K562 (cell line): ENCODE data around the gene ZNF521. TPM values are rescaled to one million over a fixed set of nuclear protein-coding genes. Genes with fewer than 3 reads are reported as not detected.
A peak's percentile ranks its signal among the peaks of the same experiment; 100 is the strongest.

Experiments
- CC2D1A ChIP-seq: fragments of 450-650 bp; IDR thresholded peaks from 2 replicates; pipeline ENCODE4 v1.6.1; 2017; ENCODE audit warnings: mild to moderate bottlenecking
- CCNT2 ChIP-seq: IDR thresholded peaks from 2 replicates; pipeline ENCODE4 v1.6.1; 2011; ENCODE audit warnings: borderline replicate concordance, low read depth, mild to moderate bottlenecking, moderate library complexity, mixed read lengths, low read length; ENCODE audit not compliant: insufficient read length; ENCODE audit errors: extremely low read depth
- CREBBP ChIP-seq: IDR thresholded peaks from one replicate; pipeline ENCODE4 v1.6.1; 2012; ENCODE audit warnings: low read depth, mild to moderate bottlenecking, control low read depth, inconsistent platforms, low read length
- DDX20 ChIP-seq: fragments of 450-650 bp; IDR thresholded peaks from 2 replicates; pipeline ENCODE4 v1.6.1; 2016; ENCODE audit warnings: missing genetic modification characterization, low read depth, mild to moderate bottlenecking, missing compliant biosample characterization, moderate library complexity
- ELK3 ChIP-seq: fragments of 450-650 bp; formaldehyde crosslinking; IDR thresholded peaks from 2 replicates; pipeline ENCODE4 v1.4.0; 2020; ENCODE audit warnings: mild to moderate bottlenecking
- HMGXB4 ChIP-seq: sonication (generic); formaldehyde crosslinking; IDR thresholded peaks from 2 replicates; pipeline ENCODE4 v1.8.1; 2023; ENCODE audit warnings: mild to moderate bottlenecking, missing genetic modification reagents
- L3MBTL2 ChIP-seq: fragments of 450-650 bp; IDR thresholded peaks from 2 replicates; pipeline ENCODE4 v1.6.1; 2016; ENCODE audit warnings: mild to moderate bottlenecking, moderate library complexity
- MEIS2 ChIP-seq: fragments of 450-650 bp; IDR thresholded peaks from 2 replicates; pipeline ENCODE4 v1.6.1; 2014; ENCODE audit warnings: mild to moderate bottlenecking; ENCODE audit not compliant: partially characterized antibody
- NFIC ChIP-seq: fragments of 450-650 bp; IDR thresholded peaks from 2 replicates; pipeline ENCODE4 v1.6.1; 2017; ENCODE audit warnings: mild to moderate bottlenecking, inconsistent platforms
- PYGO2 ChIP-seq: fragments of 450-650 bp; IDR thresholded peaks from 2 replicates; pipeline ENCODE4 v1.6.1; 2016; ENCODE audit warnings: mild to moderate bottlenecking, missing genetic modification characterization, moderate library complexity, missing compliant biosample characterization
- RB1 ChIP-seq: fragments of 450-650 bp; IDR thresholded peaks from 2 replicates; pipeline ENCODE4 v1.6.1; 2017; ENCODE audit warnings: low read depth, mild to moderate bottlenecking
- RERE ChIP-seq: sonication (generic); formaldehyde crosslinking; IDR thresholded peaks from 2 replicates; pipeline ENCODE4 v1.8.0; 2023; ENCODE audit warnings: missing genetic modification reagents, mild to moderate bottlenecking, borderline replicate concordance
- SMARCC2 ChIP-seq: fragments of 450-650 bp; IDR thresholded peaks from 2 replicates; pipeline ENCODE4 v1.6.1; 2017; ENCODE audit warnings: antibody characterized with exemption, moderate library complexity, mild to moderate bottlenecking, low read depth
- SOX6 ChIP-seq: fragments of 450-650 bp; IDR thresholded peaks from 2 replicates; pipeline ENCODE4 v1.6.1; 2014; ENCODE audit warnings: mild to moderate bottlenecking
- TAL1 ChIP-seq: fragments of 450-650 bp; IDR thresholded peaks from 2 replicates; pipeline ENCODE4 v1.6.1; 2016; ENCODE audit warnings: mild to moderate bottlenecking
- TBL1XR1 ChIP-seq, 2 experiments: IDR thresholded peaks; 2 replicates each; pipeline ENCODE4 v1.6.1; 2012; ENCODE audit warnings: improper control_type of control experiment in 2 of 2, low read length in 2 of 2, mild to moderate bottlenecking in 1 of 2
- ZNF143 ChIP-seq: sonication (generic); formaldehyde crosslinking; IDR thresholded peaks from 2 replicates; pipeline ENCODE4 v1.9.0; 2022; ENCODE audit warnings: mild to moderate bottlenecking, missing genetic modification reagents
- ZNF444 ChIP-seq: fragments of 250-450 bp; sonication (Bioruptor Pico); IDR thresholded peaks from 2 replicates; pipeline ENCODE4 v1.4.0; 2020; ENCODE audit warnings: mild to moderate bottlenecking, moderate library complexity
- ZNF583 ChIP-seq: fragments of 250-450 bp; sonication (Bioruptor Pico); IDR thresholded peaks from 2 replicates; pipeline ENCODE4 v1.4.0; 2020
- ZNF764 ChIP-seq: fragments of 250-450 bp; sonication (Bioruptor Pico); IDR thresholded peaks from 2 replicates; pipeline ENCODE4 v1.4.0; 2020; ENCODE audit warnings: low read depth, mild to moderate bottlenecking, moderate library complexity
- polyA plus RNA-seq, 8 experiments: library from polyadenylated mRNA; depleted of rRNA in 4 of 8; stranded (reverse) in 5 of 8; unstranded in 3 of 8; fragments of >200 nt; fragmentation: Nextera tagmentation in 2 of 8; fragmentation: Illumina TruSeq in 1 of 8; extraction: Ambion mirVana in 2 of 8; extraction: Trizol in 1 of 8; gene quantifications; 2 replicates each; pipeline versions ENCODE4 v1.2.1 to v1.2.3, GENCODE V29; 2011 to 2014; ENCODE audit warnings: inconsistent platforms in 1 of 8, missing spikeins in 1 of 8
- total RNA-seq, 7 experiments: library from RNA; depleted of rRNA in 6 of 7; stranded (reverse); fragments of >200 nt in 6 of 7; fragmentation: Illumina TruSeq in 2 of 7; extraction: Trizol in 2 of 7; gene quantifications; 2 replicates each; pipeline versions ENCODE4 v1.2.1 to v1.2.3, GENCODE V29; 2011 to 2021; ENCODE audit warnings: low replicate concordance in 1 of 7
- TF ChIP-seq, protein P1 (sequence below): IDR thresholded peaks from 2 replicates; pipeline ENCODE4 v1.6.1; 2014; ENCODE audit warnings: antibody characterized with exemption

Gene ZNF521
- total and polyA plus RNA-seq, 9 of the 15 experiments (the other 6 are each of a cell fraction or from before 2014, with no cell fraction given), result 1.2 to 5.8 (median 1.6) TPM

DNA sequence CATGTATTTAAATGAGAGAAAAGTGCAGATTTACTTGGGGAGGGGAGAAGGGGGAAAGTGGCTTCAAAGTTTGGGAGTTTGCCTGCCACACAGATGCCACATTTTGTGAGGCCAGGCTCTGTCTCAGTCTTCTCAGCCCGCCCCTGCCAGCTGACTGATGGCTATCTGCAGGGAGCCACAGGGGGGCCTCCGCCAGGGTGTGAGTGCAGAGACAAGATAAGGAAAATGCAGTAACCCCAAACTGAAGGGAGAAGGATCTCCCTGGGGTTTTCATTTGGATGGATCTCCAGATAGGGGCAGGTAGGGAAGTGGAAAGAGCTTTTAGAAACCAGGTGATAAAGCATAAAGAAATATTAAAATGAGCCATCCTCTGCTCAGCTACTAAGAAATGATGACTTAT lies 128.8 kb downstream of the ZNF521 start (continued):
- TF ChIP-seq RERE (CRISPR knock-in tag), result no peak
- TF ChIP-seq RB1, result no peak
- no peak for TF ChIP-seq CREBBP
- no peak for TF ChIP-seq ELK3 (CRISPR knock-in tag)
- 0 out of 2 replicates have a peak, but pooled peaks have one; percentile 40 for TF ChIP-seq L3MBTL2
- TF ChIP-seq ZNF764 (CRISPR knock-in tag), result no peak
- peak; percentile 79 for TF ChIP-seq SMARCC2
- TF ChIP-seq ZNF583 (CRISPR knock-in tag), result 0 out of 2 replicates have a peak, but pooled peaks have one; percentile 65
- peak in 1 of 2 experiments; percentile 58; a peak in 1 of 4 replicates for TF ChIP-seq TBL1XR1 (IDR thresholded peaks at IDR 0.05; ENCODE audit: low read length in 2 of 2)
- TF ChIP-seq HMGXB4 (CRISPR knock-in tag), result no peak
- peak; percentile 35; the same call in 1 of the 2 replicates for TF ChIP-seq PYGO2 (tag)
- TF ChIP-seq CCNT2, result peak; percentile 92
- TF ChIP-seq CC2D1A, result 0 out of 2 replicates have a peak, but pooled peaks have one; percentile 23
- peak; percentile 70 for TF ChIP-seq NFIC
- TF ChIP-seq ZNF143 (CRISPR knock-in tag), result no peak
- no peak for TF ChIP-seq DDX20 (tag)
- no peak for TF ChIP-seq ZNF444 (CRISPR knock-in tag)
- TF ChIP-seq TAL1, result peak; percentile 88
- TF ChIP-seq MEIS2, result peak; percentile 41
- peak; percentile 81 for TF ChIP-seq SOX6
- TF ChIP-seq, protein P1, sequence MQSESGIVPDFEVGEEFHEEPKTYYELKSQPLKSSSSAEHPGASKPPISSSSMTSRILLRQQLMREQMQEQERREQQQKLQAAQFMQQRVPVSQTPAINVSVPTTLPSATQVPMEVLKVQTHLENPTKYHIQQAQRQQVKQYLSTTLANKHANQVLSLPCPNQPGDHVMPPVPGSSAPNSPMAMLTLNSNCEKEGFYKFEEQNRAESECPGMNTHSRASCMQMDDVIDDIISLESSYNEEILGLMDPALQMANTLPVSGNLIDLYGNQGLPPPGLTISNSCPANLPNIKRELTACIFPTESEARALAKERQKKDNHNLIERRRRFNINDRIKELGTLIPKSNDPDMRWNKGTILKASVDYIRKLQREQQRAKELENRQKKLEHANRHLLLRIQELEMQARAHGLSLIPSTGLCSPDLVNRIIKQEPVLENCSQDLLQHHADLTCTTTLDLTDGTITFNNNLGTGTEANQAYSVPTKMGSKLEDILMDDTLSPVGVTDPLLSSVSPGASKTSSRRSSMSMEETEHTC, result 0 out of 2 replicates have a peak, but pooled peaks have one; percentile 26
